Measurements from ENCODE around the gene SPTLC3. TPM values are rescaled to one million over a fixed set of nuclear protein-coding genes. Genes with fewer than 3 reads are reported as not detected.

SPTLC3 gene
- total and polyA plus RNA-seq, 2 experiments from 2014 or later = 0.52 to 0.66 TPM

DNA sequence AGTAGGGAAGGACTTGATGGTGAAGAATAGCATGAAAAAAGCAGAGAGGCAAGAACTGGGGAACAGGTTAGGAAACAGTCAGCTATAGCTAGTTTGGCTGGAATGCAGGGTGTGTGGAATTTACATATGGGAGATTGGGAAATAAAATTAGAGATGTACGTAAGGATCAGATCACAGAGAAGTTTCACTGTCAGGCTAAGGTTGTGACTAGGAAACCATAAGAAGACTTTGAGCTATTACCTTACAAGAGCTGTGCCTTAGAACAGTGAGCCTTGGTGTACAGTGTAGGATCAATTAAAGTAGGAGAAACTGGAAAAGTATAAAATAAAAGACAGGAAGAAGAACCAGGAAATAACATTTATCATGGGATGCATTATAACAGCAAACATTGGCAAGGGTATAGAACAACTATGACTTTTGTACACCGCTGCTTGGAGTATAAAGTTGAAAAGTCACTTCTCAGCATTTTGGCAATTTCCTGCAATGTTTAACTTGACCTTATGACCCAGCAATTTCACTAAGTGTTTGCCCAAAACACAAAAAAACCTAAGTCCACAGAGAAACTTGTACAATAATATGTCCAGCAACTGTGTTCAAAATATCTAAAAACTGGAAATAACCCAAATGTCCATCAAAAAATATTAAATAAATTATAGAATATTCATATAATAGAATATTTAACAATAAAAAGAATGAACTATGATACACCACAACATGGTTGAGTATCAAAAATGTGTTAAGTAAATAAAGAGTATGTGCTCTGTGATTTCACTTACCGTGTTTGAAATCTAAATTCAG, 31.2 kb upstream of the SPTLC3 start:
- Mint-ChIP-seq H3K9me3 (no peaks in the 10 kb centered on the region), H3K27ac (no peak overlapping the region), H3K4me3 (no peak overlapping the region), H3K36me3 (ENCODE audit: low read depth) (no peaks in the 10 kb centered on the region), H3K27me3 (ENCODE audit: insufficient read depth, low read depth, poor library complexity) (no peaks in the 10 kb centered on the region), H3K4me1 (no peaks in the 10 kb centered on the region; the same call in 2 of the 3 replicates)
- no peak overlapping the region for H3K4me2 ChIP-seq
- H3K79me2 ChIP-seq (replicated peaks; ENCODE audit: insufficient read depth) = no peaks in the 10 kb centered on the region
- no peaks in the 10 kb centered on the region for H3F3A ChIP-seq (replicated peaks; ENCODE audit: low read depth)
- H2AFZ ChIP-seq = no peak overlapping the region
- H3K27ac ChIP-seq (ENCODE audit: low read depth) = no peak overlapping the region
- no peaks in the 10 kb centered on the region for H3K4me1 ChIP-seq (ENCODE audit: insufficient read depth)
- H3K27me3 ChIP-seq (ENCODE audit: insufficient read depth) = no peaks in the 10 kb centered on the region
- no peak overlapping the region for H3K4me3 ChIP-seq
- DNase-seq (ENCODE audit: low spot score) = no peak
- TF ChIP-seq, protein P1, sequence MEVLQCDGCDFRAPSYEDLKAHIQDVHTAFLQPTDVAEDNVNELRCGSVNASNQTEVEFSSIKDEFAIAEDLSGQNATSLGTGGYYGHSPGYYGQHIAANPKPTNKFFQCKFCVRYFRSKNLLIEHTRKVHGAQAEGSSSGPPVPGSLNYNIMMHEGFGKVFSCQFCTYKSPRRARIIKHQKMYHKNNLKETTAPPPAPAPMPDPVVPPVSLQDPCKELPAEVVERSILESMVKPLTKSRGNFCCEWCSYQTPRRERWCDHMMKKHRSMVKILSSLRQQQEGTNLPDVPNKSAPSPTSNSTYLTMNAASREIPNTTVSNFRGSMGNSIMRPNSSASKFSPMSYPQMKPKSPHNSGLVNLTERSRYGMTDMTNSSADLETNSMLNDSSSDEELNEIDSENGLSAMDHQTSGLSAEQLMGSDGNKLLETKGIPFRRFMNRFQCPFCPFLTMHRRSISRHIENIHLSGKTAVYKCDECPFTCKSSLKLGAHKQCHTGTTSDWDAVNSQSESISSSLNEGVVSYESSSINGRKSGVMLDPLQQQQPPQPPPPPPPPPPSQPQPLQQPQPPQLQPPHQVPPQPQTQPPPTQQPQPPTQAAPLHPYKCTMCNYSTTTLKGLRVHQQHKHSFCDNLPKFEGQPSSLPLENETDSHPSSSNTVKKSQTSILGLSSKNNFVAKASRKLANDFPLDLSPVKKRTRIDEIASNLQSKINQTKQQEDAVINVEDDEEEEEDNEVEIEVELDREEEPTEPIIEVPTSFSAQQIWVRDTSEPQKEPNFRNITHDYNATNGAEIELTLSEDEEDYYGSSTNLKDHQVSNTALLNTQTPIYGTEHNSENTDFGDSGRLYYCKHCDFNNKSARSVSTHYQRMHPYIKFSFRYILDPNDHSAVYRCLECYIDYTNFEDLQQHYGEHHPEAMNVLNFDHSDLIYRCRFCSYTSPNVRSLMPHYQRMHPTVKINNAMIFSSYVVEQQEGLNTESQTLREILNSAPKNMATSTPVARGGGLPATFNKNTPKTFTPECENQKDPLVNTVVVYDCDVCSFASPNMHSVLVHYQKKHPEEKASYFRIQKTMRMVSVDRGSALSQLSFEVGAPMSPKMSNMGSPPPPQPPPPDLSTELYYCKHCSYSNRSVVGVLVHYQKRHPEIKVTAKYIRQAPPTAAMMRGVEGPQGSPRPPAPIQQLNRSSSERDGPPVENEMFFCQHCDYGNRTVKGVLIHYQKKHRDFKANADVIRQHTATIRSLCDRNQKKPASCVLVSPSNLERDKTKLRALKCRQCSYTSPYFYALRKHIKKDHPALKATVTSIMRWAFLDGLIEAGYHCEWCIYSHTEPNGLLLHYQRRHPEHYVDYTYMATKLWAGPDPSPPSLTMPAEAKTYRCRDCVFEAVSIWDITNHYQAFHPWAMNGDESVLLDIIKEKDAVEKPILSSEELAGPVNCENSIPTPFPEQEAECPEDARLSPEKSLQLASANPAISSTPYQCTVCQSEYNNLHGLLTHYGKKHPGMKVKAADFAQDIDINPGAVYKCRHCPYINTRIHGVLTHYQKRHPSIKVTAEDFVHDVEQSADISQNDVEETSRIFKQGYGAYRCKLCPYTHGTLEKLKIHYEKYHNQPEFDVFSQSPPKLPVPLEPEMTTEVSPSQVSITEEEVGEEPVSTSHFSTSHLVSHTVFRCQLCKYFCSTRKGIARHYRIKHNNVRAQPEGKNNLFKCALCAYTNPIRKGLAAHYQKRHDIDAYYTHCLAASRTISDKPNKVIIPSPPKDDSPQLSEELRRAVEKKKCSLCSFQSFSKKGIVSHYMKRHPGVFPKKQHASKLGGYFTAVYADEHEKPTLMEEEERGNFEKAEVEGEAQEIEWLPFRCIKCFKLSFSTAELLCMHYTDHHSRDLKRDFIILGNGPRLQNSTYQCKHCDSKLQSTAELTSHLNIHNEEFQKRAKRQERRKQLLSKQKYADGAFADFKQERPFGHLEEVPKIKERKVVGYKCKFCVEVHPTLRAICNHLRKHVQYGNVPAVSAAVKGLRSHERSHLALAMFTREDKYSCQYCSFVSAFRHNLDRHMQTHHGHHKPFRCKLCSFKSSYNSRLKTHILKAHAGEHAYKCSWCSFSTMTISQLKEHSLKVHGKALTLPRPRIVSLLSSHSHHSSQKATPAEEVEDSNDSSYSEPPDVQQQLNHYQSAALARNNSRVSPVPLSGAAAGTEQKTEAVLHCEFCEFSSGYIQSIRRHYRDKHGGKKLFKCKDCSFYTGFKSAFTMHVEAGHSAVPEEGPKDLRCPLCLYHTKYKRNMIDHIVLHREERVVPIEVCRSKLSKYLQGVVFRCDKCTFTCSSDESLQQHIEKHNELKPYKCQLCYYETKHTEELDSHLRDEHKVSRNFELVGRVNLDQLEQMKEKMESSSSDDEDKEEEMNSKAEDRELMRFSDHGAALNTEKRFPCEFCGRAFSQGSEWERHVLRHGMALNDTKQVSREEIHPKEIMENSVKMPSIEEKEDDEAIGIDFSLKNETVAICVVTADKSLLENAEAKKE (CRISPR knock-in tag; IDR thresholded peaks at IDR 0.05) = no peak
- TF ChIP-seq EZH2phosphoT487 (IDR thresholded peaks at IDR 0.05; ENCODE audit: unreplicated experiment) (no peak), POLR2AphosphoS5 (IDR thresholded peaks at IDR 0.05; ENCODE audit: low read depth) (no peak), EZH2 (IDR thresholded peaks at IDR 0.05; ENCODE audit: low read depth, unreplicated experiment) (no peak), ZNF331 (CRISPR knock-in tag; IDR thresholded peaks at IDR 0.05; ENCODE audit: low read depth) (no peak), STAT1 (IDR thresholded peaks at IDR 0.05; ENCODE audit: unreplicated experiment) (no peak), NANOG (IDR thresholded peaks at IDR 0.05; ENCODE audit: borderline replicate concordance) (no peak), CREB1 (CRISPR knock-in tag; IDR thresholded peaks at IDR 0.05; ENCODE audit: low read depth) (no peak), JUNB (IDR thresholded peaks at IDR 0.05; ENCODE audit: unreplicated experiment) (no peak), ZNF114 (CRISPR knock-in tag; IDR thresholded peaks at IDR 0.05) (no peak)
- TF ChIP-seq, protein P2, sequence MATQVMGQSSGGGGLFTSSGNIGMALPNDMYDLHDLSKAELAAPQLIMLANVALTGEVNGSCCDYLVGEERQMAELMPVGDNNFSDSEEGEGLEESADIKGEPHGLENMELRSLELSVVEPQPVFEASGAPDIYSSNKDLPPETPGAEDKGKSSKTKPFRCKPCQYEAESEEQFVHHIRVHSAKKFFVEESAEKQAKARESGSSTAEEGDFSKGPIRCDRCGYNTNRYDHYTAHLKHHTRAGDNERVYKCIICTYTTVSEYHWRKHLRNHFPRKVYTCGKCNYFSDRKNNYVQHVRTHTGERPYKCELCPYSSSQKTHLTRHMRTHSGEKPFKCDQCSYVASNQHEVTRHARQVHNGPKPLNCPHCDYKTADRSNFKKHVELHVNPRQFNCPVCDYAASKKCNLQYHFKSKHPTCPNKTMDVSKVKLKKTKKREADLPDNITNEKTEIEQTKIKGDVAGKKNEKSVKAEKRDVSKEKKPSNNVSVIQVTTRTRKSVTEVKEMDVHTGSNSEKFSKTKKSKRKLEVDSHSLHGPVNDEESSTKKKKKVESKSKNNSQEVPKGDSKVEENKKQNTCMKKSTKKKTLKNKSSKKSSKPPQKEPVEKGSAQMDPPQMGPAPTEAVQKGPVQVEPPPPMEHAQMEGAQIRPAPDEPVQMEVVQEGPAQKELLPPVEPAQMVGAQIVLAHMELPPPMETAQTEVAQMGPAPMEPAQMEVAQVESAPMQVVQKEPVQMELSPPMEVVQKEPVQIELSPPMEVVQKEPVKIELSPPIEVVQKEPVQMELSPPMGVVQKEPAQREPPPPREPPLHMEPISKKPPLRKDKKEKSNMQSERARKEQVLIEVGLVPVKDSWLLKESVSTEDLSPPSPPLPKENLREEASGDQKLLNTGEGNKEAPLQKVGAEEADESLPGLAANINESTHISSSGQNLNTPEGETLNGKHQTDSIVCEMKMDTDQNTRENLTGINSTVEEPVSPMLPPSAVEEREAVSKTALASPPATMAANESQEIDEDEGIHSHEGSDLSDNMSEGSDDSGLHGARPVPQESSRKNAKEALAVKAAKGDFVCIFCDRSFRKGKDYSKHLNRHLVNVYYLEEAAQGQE (IDR thresholded peaks at IDR 0.05; ENCODE audit: unreplicated experiment) = no peak
- TF ChIP-seq, protein P3, sequence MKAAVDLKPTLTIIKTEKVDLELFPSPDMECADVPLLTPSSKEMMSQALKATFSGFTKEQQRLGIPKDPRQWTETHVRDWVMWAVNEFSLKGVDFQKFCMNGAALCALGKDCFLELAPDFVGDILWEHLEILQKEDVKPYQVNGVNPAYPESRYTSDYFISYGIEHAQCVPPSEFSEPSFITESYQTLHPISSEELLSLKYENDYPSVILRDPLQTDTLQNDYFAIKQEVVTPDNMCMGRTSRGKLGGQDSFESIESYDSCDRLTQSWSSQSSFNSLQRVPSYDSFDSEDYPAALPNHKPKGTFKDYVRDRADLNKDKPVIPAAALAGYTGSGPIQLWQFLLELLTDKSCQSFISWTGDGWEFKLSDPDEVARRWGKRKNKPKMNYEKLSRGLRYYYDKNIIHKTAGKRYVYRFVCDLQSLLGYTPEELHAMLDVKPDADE (IDR thresholded peaks at IDR 0.05) = no peak
- TF ChIP-seq, protein P4, sequence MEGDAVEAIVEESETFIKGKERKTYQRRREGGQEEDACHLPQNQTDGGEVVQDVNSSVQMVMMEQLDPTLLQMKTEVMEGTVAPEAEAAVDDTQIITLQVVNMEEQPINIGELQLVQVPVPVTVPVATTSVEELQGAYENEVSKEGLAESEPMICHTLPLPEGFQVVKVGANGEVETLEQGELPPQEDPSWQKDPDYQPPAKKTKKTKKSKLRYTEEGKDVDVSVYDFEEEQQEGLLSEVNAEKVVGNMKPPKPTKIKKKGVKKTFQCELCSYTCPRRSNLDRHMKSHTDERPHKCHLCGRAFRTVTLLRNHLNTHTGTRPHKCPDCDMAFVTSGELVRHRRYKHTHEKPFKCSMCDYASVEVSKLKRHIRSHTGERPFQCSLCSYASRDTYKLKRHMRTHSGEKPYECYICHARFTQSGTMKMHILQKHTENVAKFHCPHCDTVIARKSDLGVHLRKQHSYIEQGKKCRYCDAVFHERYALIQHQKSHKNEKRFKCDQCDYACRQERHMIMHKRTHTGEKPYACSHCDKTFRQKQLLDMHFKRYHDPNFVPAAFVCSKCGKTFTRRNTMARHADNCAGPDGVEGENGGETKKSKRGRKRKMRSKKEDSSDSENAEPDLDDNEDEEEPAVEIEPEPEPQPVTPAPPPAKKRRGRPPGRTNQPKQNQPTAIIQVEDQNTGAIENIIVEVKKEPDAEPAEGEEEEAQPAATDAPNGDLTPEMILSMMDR (conservative IDR thresholded peaks at IDR 0.05; ENCODE audit: low read depth in 2 of 2) = no peak
- H4K20me1 ChIP-seq (replicated peaks; ENCODE audit: insufficient read depth) = no peaks in the 10 kb centered on the region
- no peaks in the 10 kb centered on the region; the same call in 1 of the 2 replicates for H3K9me2 ChIP-seq (ENCODE audit: insufficient read depth)
- no peak for ATAC-seq
- no peaks in the 10 kb centered on the region for H3K36me3 ChIP-seq (ENCODE audit: insufficient read depth)
